Measurements from ENCODE around the gene ARPP21.

Gene ARPP21

GRCh38 chr3:35737934-35738706, 98.8 kb downstream of the ARPP21 start:
- DNase-seq = no peak

GRCh38 chr3:35739181-35739809, 100.0 kb downstream of the ARPP21 start:
- DNase-seq = no peak

- DNase-seq = no peak
Measured at GRCh38 chr3:35739964-35740527, 100.7 kb downstream of the ARPP21 start.

GRCh38 chr3:35743218-35743617, 103.9 kb downstream of the ARPP21 start:
- no peak for DNase-seq

GRCh38 chr3:35744419-35744818, 105.1 kb downstream of the ARPP21 start:
- no peak for DNase-seq

- no peak for DNase-seq
Measured at GRCh38 chr3:35745351-35745750, 106.0 kb downstream of the ARPP21 start.

GRCh38 chr3:35745802-35746484, 106.6 kb downstream of the ARPP21 start:
- no peak for DNase-seq

- DNase-seq = no peak
Measured at GRCh38 chr3:35746492-35746891, 107.2 kb downstream of the ARPP21 start.

- no peak for DNase-seq
Measured at GRCh38 chr3:35748144-35748543, 108.8 kb downstream of the ARPP21 start.

GRCh38 chr3:35751207-35751606, 111.9 kb downstream of the ARPP21 start:
- no peak for DNase-seq

- no peak for DNase-seq
Measured at GRCh38 chr3:35757991-35758757, 118.8 kb downstream of the ARPP21 start.

GRCh38 chr3:35760146-35760545, 120.8 kb downstream of the ARPP21 start:
- no peak for DNase-seq

GRCh38 chr3:35761311-35761710, 122.0 kb downstream of the ARPP21 start:
- no peak for DNase-seq

- DNase-seq = no peak
Measured at GRCh38 chr3:35772381-35773015, 133.2 kb downstream of the ARPP21 start.

GRCh38 chr3:35773417-35773816, 134.1 kb downstream of the ARPP21 start:
- no peak for DNase-seq

GRCh38 chr3:35776346-35776745, 137.0 kb downstream of the ARPP21 start:
- DNase-seq = no peak

- DNase-seq = no peak
Measured at GRCh38 chr3:35777065-35777464, 137.7 kb downstream of the ARPP21 start.

- DNase-seq = no peak
Measured at GRCh38 chr3:35777563-35778554, 138.5 kb downstream of the ARPP21 start.

GRCh38 chr3:35779611-35780010, 140.3 kb downstream of the ARPP21 start:
- no peak for DNase-seq

GRCh38 chr3:35780800-35781199, 141.5 kb downstream of the ARPP21 start:
- no peak for DNase-seq

- DNase-seq = no peak
Measured at GRCh38 chr3:35781558-35781957, 142.2 kb downstream of the ARPP21 start.

Data from fibroblast of skin of right quadriceps (primary cell).